ENCODE data around the gene VWA5B2.

Gene VWA5B2

GRCh38 chr3:184283681-184284080 is 54.3 kb downstream of the VWA5B2 start:
- Histone ChIP-seq H4K20me1 (ENCODE audit: insufficient read depth, low read length) (no peaks in the 10 kb centered on the region), H3K4me1 (ENCODE audit: insufficient read depth, low read length) (no peaks in the 10 kb centered on the region), H3K27me3 (ENCODE audit: insufficient read depth, low read length, poor library complexity) (no peaks in the 10 kb centered on the region), H2AFZ (ENCODE audit: low read depth, low read length) (no peak overlapping the region), H3K36me3 (ENCODE audit: insufficient read depth, low read length) (no peaks in the 10 kb centered on the region), H3K4me3 (ENCODE audit: low read depth in 1 of 2, low read length in 2 of 2) (no peak overlapping the region), H3K27ac (ENCODE audit: low read length) (no peak overlapping the region), H3K9ac (ENCODE audit: low read depth, low read length) (no peak overlapping the region), H3K4me2 (ENCODE audit: insufficient read depth, low read length) (no peak overlapping the region), H3K79me2 (ENCODE audit: insufficient read depth, low read length) (no peaks in the 10 kb centered on the region), H3K9me3 (ENCODE audit: insufficient read depth, low read length, severe bottlenecking) (no peaks in the 10 kb centered on the region)
- no peak for TF ChIP-seq EZH2 (IDR thresholded peaks at IDR 0.05; ENCODE audit: borderline replicate concordance, low read depth, low read length, severe bottlenecking)
- DNase-seq (no peak), ATAC-seq (ENCODE audit: insufficient read depth, low read depth) (no peak)

GRCh38 chr3:184284696-184285095 is 55.3 kb downstream of the VWA5B2 start:
- H3K4me2 ChIP-seq (ENCODE audit: insufficient read depth, low read length) = no peak overlapping the region
- no peaks in the 10 kb centered on the region for H4K20me1 ChIP-seq (ENCODE audit: insufficient read depth, low read length)
- no peak overlapping the region for H3K27ac ChIP-seq (ENCODE audit: low read length)
- TF ChIP-seq CTCF (IDR thresholded peaks at IDR 0.05; ENCODE audit: borderline replicate concordance, extremely low read depth, low read length, poor library complexity, severe bottlenecking) (peak; percentile 48), EZH2 (IDR thresholded peaks at IDR 0.05; ENCODE audit: borderline replicate concordance, low read depth, low read length, severe bottlenecking) (no peak)
- H3K9me3 ChIP-seq (ENCODE audit: insufficient read depth, low read length, severe bottlenecking) = no peaks in the 10 kb centered on the region
- no peak overlapping the region for H2AFZ ChIP-seq (ENCODE audit: low read depth, low read length)
- H3K4me1 ChIP-seq (ENCODE audit: insufficient read depth, low read length) = no peaks in the 10 kb centered on the region
- DNase-seq = peak; percentile 38
- H3K4me3 ChIP-seq (ENCODE audit: low read depth in 1 of 2, low read length in 2 of 2) = no peak overlapping the region
- H3K27me3 ChIP-seq (ENCODE audit: insufficient read depth, low read length, poor library complexity) = no peaks in the 10 kb centered on the region
- no peaks in the 10 kb centered on the region for H3K79me2 ChIP-seq (ENCODE audit: insufficient read depth, low read length)
- peak; percentile 44; the same call in 1 of the 3 replicates for ATAC-seq (ENCODE audit: insufficient read depth, low read depth)
- H3K9ac ChIP-seq (ENCODE audit: low read depth, low read length) = no peak overlapping the region
- no peaks in the 10 kb centered on the region for H3K36me3 ChIP-seq (ENCODE audit: insufficient read depth, low read length)

GRCh38 chr3:184289426-184289938 is 60.1 kb downstream of the VWA5B2 start:
- H3K27ac ChIP-seq (ENCODE audit: low read length) = no peak overlapping the region
- peaks cover 7% of the 10 kb centered on the region for H3K27me3 ChIP-seq (ENCODE audit: insufficient read depth, low read length, poor library complexity)
- H3K9me3 ChIP-seq (ENCODE audit: insufficient read depth, low read length, severe bottlenecking) = no peaks in the 10 kb centered on the region
- H3K4me3 ChIP-seq (ENCODE audit: low read depth in 1 of 2, low read length in 2 of 2) = no peak overlapping the region
- no peaks in the 10 kb centered on the region for H3K36me3 ChIP-seq (ENCODE audit: insufficient read depth, low read length)
- no peak overlapping the region for H2AFZ ChIP-seq (ENCODE audit: low read depth, low read length)
- no peak for TF ChIP-seq EZH2 (IDR thresholded peaks at IDR 0.05; ENCODE audit: borderline replicate concordance, low read depth, low read length, severe bottlenecking)
- peak; percentile 82 for TF ChIP-seq CTCF (IDR thresholded peaks at IDR 0.05; ENCODE audit: borderline replicate concordance, extremely low read depth, low read length, poor library complexity, severe bottlenecking)
- H4K20me1 ChIP-seq (ENCODE audit: insufficient read depth, low read length) = no peaks in the 10 kb centered on the region
- H3K4me1 ChIP-seq (ENCODE audit: insufficient read depth, low read length) = no peaks in the 10 kb centered on the region
- no peak overlapping the region for H3K4me2 ChIP-seq (ENCODE audit: insufficient read depth, low read length)
- ATAC-seq (ENCODE audit: insufficient read depth, low read depth) = peak; percentile 90
- H3K79me2 ChIP-seq (ENCODE audit: insufficient read depth, low read length) = no peaks in the 10 kb centered on the region
- H3K9ac ChIP-seq (ENCODE audit: low read depth, low read length) = no peak overlapping the region
- peak; percentile 73 for DNase-seq

- TF ChIP-seq CTCF (IDR thresholded peaks at IDR 0.05; ENCODE audit: borderline replicate concordance, extremely low read depth, low read length, poor library complexity, severe bottlenecking) (no peak), EZH2 (IDR thresholded peaks at IDR 0.05; ENCODE audit: borderline replicate concordance, low read depth, low read length, severe bottlenecking) (no peak)
- Histone ChIP-seq H3K36me3 (ENCODE audit: insufficient read depth, low read length) (no peaks in the 10 kb centered on the region), H3K4me1 (ENCODE audit: insufficient read depth, low read length) (no peaks in the 10 kb centered on the region), H2AFZ (ENCODE audit: low read depth, low read length) (no peak overlapping the region), H3K9ac (ENCODE audit: low read depth, low read length) (no peak overlapping the region), H3K4me2 (ENCODE audit: insufficient read depth, low read length) (no peak overlapping the region), H3K4me3 (ENCODE audit: low read depth in 1 of 2, low read length in 2 of 2) (no peak overlapping the region), H3K9me3 (ENCODE audit: insufficient read depth, low read length, severe bottlenecking) (no peaks in the 10 kb centered on the region), H4K20me1 (ENCODE audit: insufficient read depth, low read length) (no peaks in the 10 kb centered on the region), H3K27me3 (ENCODE audit: insufficient read depth, low read length, poor library complexity) (peaks cover 7% of the 10 kb centered on the region), H3K27ac (ENCODE audit: low read length) (no peak overlapping the region), H3K79me2 (ENCODE audit: insufficient read depth, low read length) (no peaks in the 10 kb centered on the region)
- no peak for DNase-seq
- ATAC-seq (ENCODE audit: insufficient read depth, low read depth) = no peak
These were observed 60.9 kb downstream of the VWA5B2 start for GRCh38 chr3:184290331-184290730.
